SK-MEL-5 (cell line): ENCODE measurements around the gene MRPS18C. TPM values are rescaled to one million over a fixed set of nuclear protein-coding genes. Genes with fewer than 3 reads are reported as not detected.
A peak's percentile ranks its signal among the peaks of the same experiment; 100 is the strongest.

Experiments
- DNase-seq: peaks from one replicate; pipeline ENCODE4 v3.0.0-alpha.2; 2016; ENCODE audit warnings: low read depth, low spot score
- in situ Hi-C: cut with HindIII; loops from 2 replicates; pipeline ENCODE4 v1.10.0; 2016; ENCODE audit warnings: low sequenced_read_pairs, high pct_unique_total_duplicates, low pct_unique_long_range_greater_than_20kb
- polyA plus RNA-seq, 2 experiments: library from polyadenylated mRNA; depleted of rRNA; stranded (reverse); fragments of >200 nt; gene quantifications; 2 replicates each; pipeline ENCODE4 v1.2.3, GENCODE V29; 2015
- total RNA-seq: library from RNA; depleted of rRNA; stranded (reverse); fragments of >200 nt; shearing (Covaris generic); gene quantifications from 2 replicates; pipeline ENCODE4 v1.2.3, GENCODE V29; 2014; rRNA removed

Gene MRPS18C
- total RNA-seq, result 45.7 and 50.2 TPM in 2 replicates
- polyA plus RNA-seq (2015; cell fraction: cytosol; rRNA removed), result 9.7 and 34.2 TPM in 2 replicates
- polyA plus RNA-seq (2015; cell fraction: nucleus; rRNA removed), result 8.7 and 15.7 TPM in 2 replicates

DNA sequence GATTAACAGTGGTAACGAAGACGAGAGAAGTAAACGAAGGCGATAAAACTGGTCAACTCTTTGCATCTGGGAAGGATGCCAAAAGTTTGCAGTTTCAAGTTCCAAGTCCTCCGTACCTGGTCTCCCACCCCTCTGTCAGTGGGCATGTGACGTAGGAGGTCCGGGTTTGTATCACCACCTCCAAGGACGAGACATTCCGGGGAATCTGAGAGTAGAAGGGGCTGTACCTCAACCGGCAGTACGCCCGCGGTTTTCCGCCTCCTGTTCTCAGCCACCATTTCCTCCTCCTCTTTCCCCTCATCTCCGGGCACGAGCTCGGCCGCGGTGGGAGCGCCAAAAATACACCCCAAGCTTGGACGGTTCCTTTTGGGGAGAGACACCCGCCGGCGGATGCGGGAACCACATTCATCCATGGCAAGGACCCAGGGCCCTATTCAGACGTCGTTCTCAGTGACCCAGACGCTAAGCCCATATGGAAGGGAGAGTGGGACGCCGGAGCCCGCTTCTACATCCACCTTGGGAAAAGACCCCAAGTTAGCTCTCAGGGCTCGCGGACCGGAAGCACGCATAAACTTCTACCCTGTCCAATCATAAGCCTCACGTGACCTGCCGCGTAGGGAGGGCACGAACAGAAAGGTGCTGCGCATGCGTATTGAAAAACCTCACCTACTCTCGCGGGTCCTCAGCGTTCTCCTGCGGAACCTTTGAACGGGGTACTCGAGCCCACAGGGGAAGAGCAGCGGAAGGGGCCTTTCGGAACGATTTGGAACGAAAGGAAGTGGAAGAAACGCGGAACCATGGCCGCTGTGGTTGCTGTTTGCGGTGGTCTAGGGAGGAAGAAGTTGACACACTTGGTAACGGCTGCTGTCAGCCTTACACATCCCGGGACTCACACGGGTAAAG, at the start of gene MRPS18C, which contains the start of gene HELQ:
TSS of gene MRPS18C (plus strand) at position 778 of the 903 bp plus-strand sequence. CDS start at position 798, 20 bp downstream.
TSS of gene HELQ (minus strand) at position 543 of the 903 bp plus-strand sequence. CDS start at position 413, 130 bp downstream.
- peak; percentile 98 for DNase-seq
- in situ Hi-C loops, result no loop called here

DNA sequence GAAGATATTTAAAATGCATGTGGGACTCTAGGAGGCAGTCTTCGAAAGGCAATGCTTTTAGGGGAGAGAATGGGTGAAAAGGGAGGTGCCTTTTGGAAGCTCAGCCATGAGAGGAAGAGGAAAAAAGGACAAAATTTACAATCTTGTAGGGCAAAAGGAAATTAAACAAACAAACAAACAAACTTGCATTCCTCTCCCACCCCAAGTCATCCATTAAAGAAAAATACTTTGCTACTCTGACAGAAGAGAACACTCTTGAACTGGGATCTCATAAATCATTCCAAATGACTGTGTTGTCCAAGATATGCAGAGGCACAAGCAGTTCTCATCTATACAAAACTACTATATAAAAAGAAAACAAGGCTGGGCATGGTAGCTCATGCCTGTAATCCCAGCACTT, 47.0 kb upstream of the MRPS18C start:
- in situ Hi-C loops, result no loop called here
- DNase-seq, result no peak

DNA sequence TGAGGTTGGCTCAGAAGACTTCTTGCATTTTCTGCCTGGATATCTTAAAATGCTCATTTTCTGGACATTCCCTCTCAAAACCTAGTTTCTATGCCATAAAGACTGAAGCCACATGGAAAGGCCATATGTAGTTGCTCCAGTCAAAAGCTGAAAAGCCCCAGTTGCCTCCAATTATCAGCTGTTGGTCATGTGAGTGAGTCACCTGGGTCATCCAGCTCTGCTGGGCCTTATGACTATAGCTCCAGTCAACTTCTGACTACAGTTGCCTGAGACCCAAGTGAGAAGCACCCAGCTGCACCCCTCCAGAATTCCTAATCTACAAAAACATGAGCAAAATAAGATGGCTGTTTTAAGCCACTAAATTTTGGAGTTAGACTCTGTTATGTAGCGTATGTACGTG, 42.2 kb upstream of the MRPS18C start:
- peak; percentile 31 for DNase-seq
- in situ Hi-C loops, result no loop called here

DNA sequence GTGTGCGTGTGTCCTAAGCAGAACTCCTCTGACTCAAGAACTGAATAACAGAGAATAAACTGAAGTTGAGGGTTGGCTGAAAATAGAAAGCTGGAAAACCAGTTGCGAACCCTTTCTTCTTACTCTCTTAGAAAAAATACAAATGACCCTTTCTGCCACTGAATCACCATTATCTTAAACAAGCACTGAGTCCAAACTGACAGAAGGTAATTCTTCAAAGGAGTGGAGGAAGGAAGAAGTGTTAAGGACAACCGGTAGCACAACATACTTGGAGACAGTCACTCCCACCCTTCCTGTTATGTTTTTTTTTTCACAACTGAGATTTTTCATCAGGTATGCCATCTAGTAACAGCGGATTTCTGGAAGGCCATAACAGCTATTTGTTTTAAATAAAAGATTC, 38.3 kb upstream of the MRPS18C start:
- in situ Hi-C loops, result no loop called here
- no peak for DNase-seq

DNA sequence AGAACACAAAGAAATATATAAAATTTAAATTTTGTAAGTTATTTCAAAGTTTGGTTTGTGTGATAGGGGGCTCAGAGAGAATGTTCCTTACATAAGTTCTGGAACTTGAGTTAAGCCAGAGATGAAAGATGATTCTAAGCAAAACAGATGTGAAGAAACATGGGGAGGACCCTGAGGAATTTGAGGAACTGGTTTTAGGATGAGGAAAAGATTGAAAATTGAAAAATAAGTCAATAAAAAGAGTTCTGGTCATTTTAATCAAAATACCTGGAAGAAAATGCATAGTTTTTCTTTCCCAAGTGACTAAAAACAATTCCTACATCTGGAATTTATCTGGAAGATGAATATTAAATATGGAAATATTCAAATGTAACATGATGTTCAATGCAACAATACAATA, 37.6 kb upstream of the MRPS18C start:
- in situ Hi-C loops, result no loop called here
- no peak for DNase-seq

DNA sequence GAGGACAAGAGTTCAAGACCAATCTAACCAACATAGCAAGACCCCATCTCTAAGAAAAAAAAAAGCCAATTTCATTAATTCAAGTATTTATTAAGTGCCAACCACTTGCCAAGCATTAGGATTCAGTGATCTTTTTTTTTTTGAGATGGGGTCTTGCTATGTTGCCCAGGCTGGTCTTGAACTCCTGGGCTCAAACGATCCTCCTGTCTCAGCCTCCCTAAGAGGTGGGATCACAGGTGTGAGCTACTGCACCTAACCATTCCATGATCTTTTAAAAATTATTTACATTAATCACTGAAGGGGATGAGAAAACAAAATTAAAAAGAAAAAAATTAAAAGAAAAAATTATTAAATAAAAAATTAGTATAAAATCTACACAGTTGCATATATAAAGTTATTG, 24.7 kb upstream of the MRPS18C start:
- in situ Hi-C loops, result no loop called here
- no peak for DNase-seq

DNA sequence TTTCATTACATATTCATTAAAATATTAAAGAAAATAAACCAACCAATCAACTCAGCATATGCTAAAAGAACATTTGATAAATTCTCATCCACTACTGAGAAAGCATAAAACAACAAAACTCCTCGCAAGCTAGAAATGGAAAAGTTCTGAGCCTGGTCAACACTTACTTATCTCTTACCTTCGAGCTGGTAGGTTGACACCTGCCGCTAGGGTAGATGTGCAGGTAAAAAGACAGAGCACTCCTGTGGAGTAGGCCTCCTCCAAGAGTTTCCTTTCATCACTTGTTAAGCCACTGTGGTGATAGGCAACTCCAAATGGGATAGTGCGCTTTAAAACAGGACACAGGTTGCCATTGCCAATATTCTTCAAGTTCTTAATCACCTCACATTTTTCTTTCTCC, 19.2 kb upstream of the MRPS18C start:
- in situ Hi-C loops, result no loop called here

DNA sequence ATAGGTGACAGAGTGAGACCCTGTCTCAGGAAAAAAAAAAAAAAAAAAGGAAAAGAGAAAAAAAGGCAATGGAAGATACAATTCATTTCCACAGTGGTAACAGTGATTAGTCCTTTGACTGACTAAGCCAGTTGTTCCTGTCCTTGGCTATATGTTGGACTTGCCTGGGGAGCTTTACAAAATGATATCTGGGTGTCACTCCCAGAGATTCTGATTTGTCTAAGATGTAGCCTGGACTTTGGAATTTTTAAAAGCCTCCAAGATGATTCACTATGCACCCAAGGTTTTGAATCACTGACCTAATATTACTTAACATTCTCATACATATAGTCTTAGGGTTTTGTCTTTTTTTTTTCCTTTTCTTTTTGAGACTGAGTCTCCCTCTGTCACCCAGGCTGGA, 17.1 kb upstream of the MRPS18C start:
- DNase-seq, result no peak
- in situ Hi-C loops, result no loop called here

More for the DNA sequence above, 19.2 kb upstream of the MRPS18C start:
- DNase-seq, result no peak

DNA sequence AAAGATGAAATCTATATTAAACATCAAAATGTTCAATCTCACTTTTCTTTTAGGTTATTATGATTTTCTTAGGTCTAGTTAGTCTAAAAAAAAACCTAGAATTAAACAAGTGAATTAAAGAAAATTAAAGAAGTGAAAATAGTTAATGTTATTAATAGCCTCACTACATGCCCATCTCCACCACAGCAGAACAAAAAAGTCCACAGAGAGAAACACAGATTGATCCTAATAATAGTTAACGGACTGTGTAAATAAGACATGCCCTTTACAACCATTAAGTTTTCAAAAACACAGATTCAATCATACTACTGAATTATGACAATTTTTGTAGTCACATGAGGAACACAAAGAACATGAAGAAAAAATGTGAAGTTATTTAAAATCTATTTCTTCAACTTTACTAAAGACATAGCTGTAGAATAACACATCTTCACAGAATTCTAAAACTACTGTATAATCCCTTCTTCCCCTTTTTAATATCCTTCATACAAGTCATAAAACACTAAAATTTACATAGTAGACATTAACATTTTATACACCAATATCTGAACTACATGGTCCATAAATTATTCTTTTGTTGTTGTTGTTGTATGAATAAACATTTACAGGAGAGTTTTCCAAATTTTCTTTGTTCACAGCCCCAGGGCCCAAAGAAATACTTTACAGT, 15.6 kb upstream of the MRPS18C start:
- in situ Hi-C loops, result no loop called here

DNA sequence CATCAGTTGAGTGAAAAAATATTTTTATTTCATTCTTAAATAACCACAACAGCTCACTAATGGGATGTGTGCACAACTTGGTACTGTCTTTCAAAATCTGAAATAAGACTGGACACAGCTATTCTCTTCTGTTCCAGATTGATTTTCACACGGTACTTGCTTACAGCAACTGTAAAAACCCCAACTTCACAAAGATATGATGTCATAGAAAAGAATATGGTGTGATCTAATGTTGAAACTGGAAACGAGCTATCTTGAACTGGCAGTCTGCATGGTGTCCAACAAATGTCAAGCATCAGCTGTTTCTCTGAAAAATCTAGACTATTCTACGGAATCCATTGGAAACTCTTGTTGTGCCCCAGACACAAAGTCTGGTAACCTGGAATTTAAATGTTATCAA, 15.0 kb upstream of the MRPS18C start:
- in situ Hi-C loops, result no loop called here
- no peak for DNase-seq

More for the DNA sequence above, 15.6 kb upstream of the MRPS18C start:
- no peak for DNase-seq

DNA sequence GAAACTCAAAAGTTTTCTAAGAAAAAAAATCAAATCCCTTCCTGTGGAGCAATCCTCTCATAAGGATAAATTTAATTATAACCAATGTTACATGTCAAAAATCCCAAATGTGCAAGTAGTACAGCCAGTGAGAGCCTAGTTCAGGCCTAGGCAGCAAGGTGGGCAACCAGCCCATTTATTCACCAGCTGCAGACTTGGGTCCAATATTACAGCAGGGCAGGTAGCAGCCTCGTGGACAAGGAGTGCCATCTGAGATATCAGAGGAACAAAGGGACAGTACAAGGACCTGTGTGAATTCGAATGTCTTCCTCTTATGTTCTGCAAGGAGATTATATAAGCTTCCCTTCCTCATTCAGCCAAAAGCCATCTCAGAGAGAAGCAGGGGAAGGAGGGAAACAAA, 6.8 kb upstream of the MRPS18C start:
- in situ Hi-C loops, result no loop called here
- no peak for DNase-seq

DNA sequence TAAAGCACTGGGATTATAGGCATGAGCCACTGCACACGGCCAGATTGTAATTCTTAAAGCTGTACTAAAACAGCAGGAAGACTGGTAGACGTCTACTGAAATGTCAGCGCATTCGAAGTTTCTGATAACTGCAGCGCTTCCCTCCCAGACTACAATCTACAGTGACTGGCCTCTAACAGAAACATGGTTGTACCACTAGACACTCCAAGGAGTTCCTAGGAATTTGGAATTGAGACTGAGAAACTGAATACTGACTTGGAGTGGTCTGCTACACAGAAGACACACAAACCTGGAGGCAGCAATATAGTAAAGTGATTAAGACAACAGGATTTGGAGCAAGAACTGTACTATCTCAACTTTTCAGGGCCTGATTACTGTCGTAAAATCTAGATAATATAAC, 1.2 kb upstream of the MRPS18C start:
- in situ Hi-C loops, result no loop called here
- DNase-seq, result no peak

DNA sequence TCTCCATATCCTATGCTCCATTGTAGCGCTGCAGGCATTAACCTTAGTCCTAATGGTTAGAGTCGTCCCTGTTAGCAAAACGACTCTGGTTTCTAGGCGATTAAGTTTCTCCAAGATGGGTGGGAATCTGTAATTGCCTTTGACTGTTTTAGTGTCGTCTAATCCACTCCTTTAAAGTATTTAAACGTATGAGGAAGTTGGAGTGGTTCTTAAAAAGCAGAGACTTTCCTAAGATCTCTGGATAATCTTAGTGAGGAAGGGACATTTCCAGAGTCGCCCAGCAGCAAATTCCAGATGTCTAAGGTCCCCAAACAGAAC, 285 bp downstream of the MRPS18C start:
- no peak for DNase-seq
- in situ Hi-C loops, result no loop called here

DNA sequence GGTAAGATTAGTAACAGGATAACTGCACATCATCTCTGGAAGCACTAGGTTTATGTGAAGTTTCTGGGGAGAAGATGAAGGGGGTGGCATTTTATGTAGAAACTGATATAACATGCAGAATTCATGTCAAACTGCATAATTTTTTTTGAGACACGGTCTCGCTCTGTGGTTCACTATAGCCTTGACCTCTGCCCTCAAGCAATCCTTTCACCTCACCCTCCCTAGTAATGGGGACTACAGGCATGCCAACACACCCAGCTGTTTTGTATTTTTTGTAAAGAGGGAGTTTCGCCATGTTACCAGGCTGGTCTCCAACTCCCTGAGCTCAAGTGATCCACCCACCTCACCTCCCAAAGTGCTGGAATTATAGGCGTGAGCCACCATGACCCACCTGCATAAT, 17.6 kb downstream of the MRPS18C start:
- in situ Hi-C loops, result no loop called here
- DNase-seq, result no peak

DNA sequence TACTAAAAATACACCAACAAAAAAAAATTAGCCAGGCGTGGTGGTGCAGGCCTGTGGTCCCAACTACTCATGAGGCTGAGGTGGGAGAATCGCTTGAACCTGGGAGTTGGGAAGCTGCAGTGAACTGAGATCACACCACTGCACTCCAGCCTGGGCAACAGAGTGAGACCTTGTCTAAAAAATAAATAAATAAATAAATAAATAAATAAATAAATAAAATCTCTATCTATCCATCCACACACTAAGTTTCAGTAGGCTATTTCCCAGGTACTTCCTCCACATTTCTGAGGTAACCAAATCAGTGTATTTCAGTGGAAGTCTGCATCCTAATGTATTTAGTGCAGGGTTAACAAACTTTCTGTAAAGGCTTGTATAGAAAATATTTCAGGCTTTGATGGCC, 18.1 kb downstream of the MRPS18C start:
- in situ Hi-C loops, result no loop called here
- DNase-seq, result no peak

DNA sequence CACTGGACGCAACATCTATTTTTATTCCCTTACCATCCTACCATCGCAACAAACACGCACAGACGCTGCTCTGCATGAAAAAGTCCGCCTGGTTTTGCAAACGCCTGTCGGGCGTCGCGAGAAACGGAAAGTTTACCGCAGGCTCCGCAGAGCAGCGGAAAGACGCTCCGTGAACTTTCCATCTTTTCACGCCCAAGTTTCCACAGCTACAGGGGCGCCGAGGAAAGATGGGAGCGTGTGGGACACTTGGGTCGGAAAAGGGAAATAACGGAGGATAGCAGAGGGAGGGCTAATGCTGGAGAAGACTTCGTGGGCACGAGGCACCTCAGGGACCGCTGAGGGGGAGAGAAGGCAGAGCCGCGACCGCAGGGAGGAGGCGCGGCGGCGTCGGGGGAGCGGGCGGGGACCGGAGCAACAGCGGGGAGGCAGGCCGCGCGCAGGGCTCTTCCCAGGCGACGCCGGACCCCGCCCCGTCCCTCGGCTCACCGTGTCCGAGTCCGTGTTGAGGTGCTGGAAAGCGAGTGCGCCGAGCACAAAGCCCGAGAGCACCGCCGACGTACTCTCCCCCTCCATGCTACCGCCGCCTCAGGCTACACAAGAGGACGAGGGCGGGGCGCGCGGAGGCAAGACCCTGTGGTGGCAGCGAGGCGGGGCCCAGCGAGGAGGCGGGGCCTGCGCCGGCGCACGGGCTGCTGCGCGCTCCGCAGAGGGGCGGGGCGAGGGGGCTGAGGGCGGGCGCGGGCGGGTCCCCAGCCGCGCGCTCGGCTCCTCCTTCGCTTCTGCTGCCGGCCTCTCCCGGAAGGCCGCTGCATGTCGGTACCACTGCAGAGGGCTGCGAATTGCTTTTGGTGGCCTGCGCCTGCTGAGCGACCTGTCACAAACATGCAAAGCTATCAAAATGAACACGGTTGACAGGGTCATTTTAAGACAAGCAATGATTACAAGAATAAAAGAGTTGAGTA, 28.9 kb downstream of the MRPS18C start, which contains the start of gene ABRAXAS1:
TSS of gene ABRAXAS1 (minus strand) at position 601 of the 962 bp plus-strand sequence. CDS start at position 573, 28 bp downstream.
- in situ Hi-C loops, result no loop called here
- DNase-seq, result peak; percentile 90

DNA sequence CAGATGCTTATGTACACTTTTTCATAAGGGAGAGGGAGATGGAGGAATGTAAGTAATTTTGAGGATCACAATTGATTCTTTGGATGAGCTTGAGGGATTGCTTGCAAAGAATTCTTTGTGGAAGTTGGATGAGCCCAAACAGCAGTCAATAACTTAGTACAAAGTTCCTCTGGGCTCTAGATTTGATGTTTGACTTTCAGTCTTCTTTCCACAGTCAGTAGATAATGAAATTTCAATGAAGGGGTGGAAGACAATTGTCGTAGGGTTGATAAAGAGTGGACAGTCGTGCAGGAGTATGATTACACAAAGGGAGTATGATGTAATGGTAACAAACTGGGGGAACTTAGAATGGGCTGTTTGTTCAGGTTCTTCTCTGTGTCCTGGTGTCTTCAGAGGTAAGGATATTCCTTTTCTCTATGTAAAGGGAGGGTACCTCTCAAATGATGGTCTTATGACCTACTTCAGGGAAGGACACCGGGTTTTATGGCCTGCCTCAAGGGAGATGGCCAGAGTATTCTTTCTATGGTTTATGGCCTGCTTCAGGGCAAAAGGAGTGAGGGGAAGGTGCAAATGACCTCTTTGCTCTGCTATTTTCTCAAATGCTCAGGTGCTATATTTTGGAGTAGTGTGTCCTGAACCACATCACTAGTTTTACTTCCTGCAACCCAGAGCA, 30.7 kb downstream of the MRPS18C start:
- in situ Hi-C loops, result no loop called here
- peak; percentile 22 for DNase-seq
